Right lobe of liver (tissue), 4 donors: ENCODE results near the gene SCGB1D2.

ENCODE experiments used
- CTCF ChIP-seq, 4 donors: fragments of 200-600 bp in 3 of 4; fragments of 450-650 bp in 1 of 4; IDR thresholded peaks; one replicate each; pipeline versions ENCODE4 v1.5.1 to v1.8.0; 2016 to 2022; ENCODE audit warnings: antibody characterized with exemption in 4 of 4, mild to moderate bottlenecking in 2 of 4
- POLR2A ChIP-seq: fragments of 450-650 bp; IDR thresholded peaks from one replicate; pipeline ENCODE4 v1.6.1; 2017; ENCODE audit warnings: antibody characterized with exemption, mild to moderate bottlenecking
- donor health status: DM: no; HTN: no; CAD: no.
- donor health status: DM: no; HTN: no; CAD: no.
- donor health status: DM: no; HTN: yes; CAD: no.

- TF ChIP-seq CTCF (IDR thresholded peaks at IDR 0.05) (no peak), POLR2A (no peak)
Measured at GRCh38 chr11:62242021-62242420, at the start of gene SCGB1D2.
